Measurements from ENCODE around the gene ZNF827. TPM values are rescaled to one million over a fixed set of nuclear protein-coding genes. Genes with fewer than 3 reads are reported as not detected.
"Not testable (repeated sequence)": the region's sequence is repeated elsewhere in the genome, so short reads cannot be mapped to it uniquely, and the experiment has no call there.

Gene ZNF827
- polyA plus RNA-seq, 1 experiment, result 15.1 TPM

- ChIA-PET CTCF (interaction anchor here (1.0 kb wide), 1 partner anchor 48 kb away, joined by 4 read pairs; no protein-coding TSS in a partner anchor), POLR2A (no interaction called here)
- TF ChIP-seq CTCF (IDR thresholded peaks at IDR 0.05; ENCODE audit: insufficient read depth, low read depth, low read length), result no peak
- H3K27me3 ChIP-seq (ENCODE audit: control insufficient read depth, insufficient read depth, low read length), result no peaks in the 10 kb centered on the region
- no peak for DNase-seq (ENCODE audit: low read depth)
- H3K36me3 ChIP-seq (ENCODE audit: control insufficient read depth, insufficient read depth, low read length), result peaks cover 1% of the 10 kb centered on the region; the same call in 1 of the 2 replicates
- no peak overlapping the region for H3K4me3 ChIP-seq (ENCODE audit: low read depth, low read length)
Observed at GRCh38 chr4:145839151-145839550, 99.5 kb downstream of the ZNF827 start.

GRCh38 chr4:145832384-145832783, 106.2 kb downstream of the ZNF827 start:
- DNase-seq (ENCODE audit: low read depth); CTCF ChIA-PET; H3K4me3 ChIP-seq (ENCODE audit: low read depth, low read length); POLR2A ChIA-PET; H3K36me3 ChIP-seq (ENCODE audit: control insufficient read depth, insufficient read depth, low read length); H3K27me3 ChIP-seq (ENCODE audit: control insufficient read depth, insufficient read depth, low read length): not testable (repeated sequence)

DNA sequence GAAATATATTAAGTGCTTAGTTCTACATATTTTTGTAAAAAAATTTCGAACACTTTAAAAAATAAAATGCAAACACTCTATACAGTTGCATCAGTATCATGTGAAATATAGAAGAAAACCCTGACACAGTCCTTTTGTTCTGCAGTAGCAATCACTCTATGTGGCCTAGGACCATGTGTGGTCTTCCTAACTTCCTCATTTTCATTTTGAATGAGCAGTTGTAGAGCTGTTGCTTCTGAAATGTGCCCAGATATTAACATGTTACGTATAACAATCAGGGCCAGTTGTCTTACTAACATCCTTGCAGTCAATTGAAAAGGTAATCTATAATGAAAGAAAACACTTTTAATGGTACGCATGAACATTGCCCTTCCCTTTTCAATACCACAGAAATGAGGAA, 107.9 kb downstream of the ZNF827 start:
- no peaks in the 10 kb centered on the region for H3K27me3 ChIP-seq (ENCODE audit: control insufficient read depth, insufficient read depth, low read length)
- POLR2A ChIA-PET, result no interaction called here
- peaks cover 1% of the 10 kb centered on the region; the same call in 1 of the 2 replicates for H3K36me3 ChIP-seq (ENCODE audit: control insufficient read depth, insufficient read depth, low read length)
- TF ChIP-seq CTCF (IDR thresholded peaks at IDR 0.05; ENCODE audit: insufficient read depth, low read depth, low read length), result no peak
- DNase-seq (ENCODE audit: low read depth), result no peak
- no peak overlapping the region for H3K4me3 ChIP-seq (ENCODE audit: low read depth, low read length)
- CTCF ChIA-PET, result no interaction called here

DNA sequence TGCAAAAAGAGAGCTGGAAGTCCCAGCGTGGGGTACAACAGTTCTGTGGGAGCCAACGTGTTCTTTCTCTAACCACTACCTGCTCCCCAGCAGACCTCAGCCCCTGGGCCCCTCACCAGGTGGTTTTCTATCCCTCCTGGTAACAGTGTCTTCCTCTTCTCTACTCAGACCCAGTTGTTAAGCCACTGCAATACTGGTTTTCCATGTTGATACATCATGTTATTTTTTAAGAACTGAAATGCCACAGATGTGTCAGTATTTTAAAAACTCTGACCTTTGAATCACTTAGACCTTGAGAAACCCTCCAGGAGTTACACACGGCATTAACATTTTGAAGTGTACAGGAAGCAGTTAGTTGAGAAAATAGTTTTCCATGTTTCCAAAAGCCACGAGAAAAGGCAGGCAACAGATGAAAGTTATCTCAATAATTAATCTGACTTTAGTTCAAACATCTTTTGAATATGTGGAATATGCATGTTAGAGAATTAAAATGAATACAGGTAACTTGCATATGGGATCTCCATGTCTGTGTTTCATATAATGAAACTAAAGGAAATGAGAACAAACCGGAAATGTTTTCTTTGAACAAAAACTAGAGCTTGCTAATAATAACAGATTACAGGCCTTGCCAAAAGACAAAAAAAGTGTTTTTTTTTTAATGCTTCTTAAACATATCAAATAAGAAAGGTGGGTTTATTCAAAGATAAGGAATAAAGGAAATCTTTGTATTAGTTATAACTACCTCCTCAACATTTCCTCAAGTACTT, 108.8 kb downstream of the ZNF827 start:
- CTCF ChIA-PET, result no interaction called here

DNA sequence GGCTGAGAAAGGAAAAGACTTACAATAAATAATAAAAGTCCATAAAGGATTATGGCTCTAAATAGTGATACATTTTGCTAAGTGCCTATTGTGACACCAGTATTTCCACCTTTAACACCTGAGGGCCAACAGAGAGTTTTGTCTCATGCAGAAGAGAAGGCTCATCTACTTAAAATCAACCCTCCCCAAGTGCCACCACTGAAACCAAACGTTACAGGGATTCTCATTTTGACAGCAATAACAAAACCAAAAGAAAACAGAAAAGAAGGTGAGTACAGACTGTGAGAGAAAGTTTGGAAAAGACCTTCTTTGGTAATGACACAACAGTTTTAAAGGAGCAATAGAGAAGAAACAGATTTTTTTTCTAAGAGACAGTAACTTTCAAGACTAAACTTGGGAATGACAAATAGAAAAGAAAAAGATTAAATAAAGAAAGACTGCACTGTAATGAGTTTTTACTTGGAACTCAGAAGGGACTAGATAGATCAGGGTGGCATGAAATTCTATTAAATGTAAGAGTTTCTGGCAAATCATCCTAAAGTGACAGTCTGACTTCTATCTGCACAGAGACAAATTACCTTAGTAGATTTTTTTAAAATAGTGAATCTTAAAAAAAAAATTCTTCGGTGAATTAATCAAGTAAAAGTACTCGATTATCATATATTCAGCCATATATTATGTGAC, 109.7 kb downstream of the ZNF827 start:
- POLR2A ChIA-PET, result no interaction called here
- CTCF ChIA-PET, result interaction anchor here (1.4 kb wide), 1 partner anchor 12 kb away, joined by 3 read pairs; no protein-coding TSS in a partner anchor
- Histone ChIP-seq H3K4me3 (ENCODE audit: low read depth, low read length) (no peak overlapping the region), H3K27me3 (ENCODE audit: control insufficient read depth, insufficient read depth, low read length) (no peaks in the 10 kb centered on the region), H3K36me3 (ENCODE audit: control insufficient read depth, insufficient read depth, low read length) (peaks cover 1% of the 10 kb centered on the region; the same call in 1 of the 2 replicates)
- DNase-seq (ENCODE audit: low read depth), result no peak
- no peak for TF ChIP-seq CTCF (IDR thresholded peaks at IDR 0.05; ENCODE audit: insufficient read depth, low read depth, low read length)

More for the DNA sequence above, 108.8 kb downstream of the ZNF827 start:
- Histone ChIP-seq H3K4me3 (ENCODE audit: low read depth, low read length) (no peak overlapping the region), H3K27me3 (ENCODE audit: control insufficient read depth, insufficient read depth, low read length) (no peaks in the 10 kb centered on the region), H3K36me3 (ENCODE audit: control insufficient read depth, insufficient read depth, low read length) (peaks cover 1% of the 10 kb centered on the region; the same call in 1 of the 2 replicates)
- no peak for TF ChIP-seq CTCF (IDR thresholded peaks at IDR 0.05; ENCODE audit: insufficient read depth, low read depth, low read length)
- POLR2A ChIA-PET, result no interaction called here
- no peak for DNase-seq (ENCODE audit: low read depth)
